Stimulated activated CD8-positive, alpha-beta memory T cell treated with anti-CD3 and anti-CD28 coated beads, Interleukin-15, amount 100 ng/mL, for 4 hours (primary cell): ENCODE data around the gene ETFBKMT.
"Not testable (repeated sequence)": the region's sequence is repeated elsewhere in the genome, so short reads cannot be mapped to it uniquely, and the experiment has no call there.

ENCODE experiments used
- DNase-seq, 2 donors: peaks; one replicate each; pipeline ENCODE4 v3.0.0-alpha.2; 2020; ENCODE audit warnings: low read depth in 2 of 2

Gene ETFBKMT

GRCh38 chr12:31655792-31656191 is 3.7 kb upstream of the ETFBKMT start:
- DNase-seq, result no peak

- DNase-seq, result no peak
Observed at GRCh38 chr12:31658471-31659086, 909 bp upstream of the ETFBKMT start.

GRCh38 chr12:31662176-31662849 is 2.8 kb downstream of the ETFBKMT start:
- no peak for DNase-seq

- no peak for DNase-seq
Observed at GRCh38 chr12:31663576-31663975, 4.1 kb downstream of the ETFBKMT start.

GRCh38 chr12:31664038-31664437 is 4.5 kb downstream of the ETFBKMT start:
- DNase-seq, result no peak

- DNase-seq, result no peak
Observed at GRCh38 chr12:31669020-31669419, 9.5 kb downstream of the ETFBKMT start.

- not testable (repeated sequence) for DNase-seq
Observed at GRCh38 chr12:31669582-31669981, 10.1 kb downstream of the ETFBKMT start.

- DNase-seq, result no peak
Observed at GRCh38 chr12:31672521-31672920, 13.0 kb downstream of the ETFBKMT start.

- peak; percentile 14 to 54 for DNase-seq
Observed at GRCh38 chr12:31682136-31682962, 22.9 kb downstream of the ETFBKMT start.

GRCh38 chr12:31685801-31686200 is 26.3 kb downstream of the ETFBKMT start:
- no peak for DNase-seq

GRCh38 chr12:31687101-31687527 is 27.6 kb downstream of the ETFBKMT start:
- no peak for DNase-seq

- not testable (repeated sequence) for DNase-seq
Observed at GRCh38 chr12:31689921-31690320, 30.4 kb downstream of the ETFBKMT start.

GRCh38 chr12:31702047-31702446 is 42.6 kb downstream of the ETFBKMT start:
- no peak for DNase-seq

GRCh38 chr12:31705621-31706020 is 46.1 kb downstream of the ETFBKMT start:
- DNase-seq, result no peak

GRCh38 chr12:31708118-31708517 is 48.6 kb downstream of the ETFBKMT start:
- not testable (repeated sequence) for DNase-seq

GRCh38 chr12:31710021-31710818 is 50.7 kb downstream of the ETFBKMT start:
- no peak for DNase-seq

- no peak for DNase-seq
Observed at GRCh38 chr12:31712877-31713276, 53.4 kb downstream of the ETFBKMT start.

GRCh38 chr12:31714406-31715271 is 55.2 kb downstream of the ETFBKMT start:
- DNase-seq, result no peak

- no peak for DNase-seq
Observed at GRCh38 chr12:31715283-31715825, 55.9 kb downstream of the ETFBKMT start.

GRCh38 chr12:31716998-31717397 is 57.5 kb downstream of the ETFBKMT start:
- not testable (repeated sequence) for DNase-seq
